ENCODE data around the gene AQP12B.

Gene AQP12B

DNA sequence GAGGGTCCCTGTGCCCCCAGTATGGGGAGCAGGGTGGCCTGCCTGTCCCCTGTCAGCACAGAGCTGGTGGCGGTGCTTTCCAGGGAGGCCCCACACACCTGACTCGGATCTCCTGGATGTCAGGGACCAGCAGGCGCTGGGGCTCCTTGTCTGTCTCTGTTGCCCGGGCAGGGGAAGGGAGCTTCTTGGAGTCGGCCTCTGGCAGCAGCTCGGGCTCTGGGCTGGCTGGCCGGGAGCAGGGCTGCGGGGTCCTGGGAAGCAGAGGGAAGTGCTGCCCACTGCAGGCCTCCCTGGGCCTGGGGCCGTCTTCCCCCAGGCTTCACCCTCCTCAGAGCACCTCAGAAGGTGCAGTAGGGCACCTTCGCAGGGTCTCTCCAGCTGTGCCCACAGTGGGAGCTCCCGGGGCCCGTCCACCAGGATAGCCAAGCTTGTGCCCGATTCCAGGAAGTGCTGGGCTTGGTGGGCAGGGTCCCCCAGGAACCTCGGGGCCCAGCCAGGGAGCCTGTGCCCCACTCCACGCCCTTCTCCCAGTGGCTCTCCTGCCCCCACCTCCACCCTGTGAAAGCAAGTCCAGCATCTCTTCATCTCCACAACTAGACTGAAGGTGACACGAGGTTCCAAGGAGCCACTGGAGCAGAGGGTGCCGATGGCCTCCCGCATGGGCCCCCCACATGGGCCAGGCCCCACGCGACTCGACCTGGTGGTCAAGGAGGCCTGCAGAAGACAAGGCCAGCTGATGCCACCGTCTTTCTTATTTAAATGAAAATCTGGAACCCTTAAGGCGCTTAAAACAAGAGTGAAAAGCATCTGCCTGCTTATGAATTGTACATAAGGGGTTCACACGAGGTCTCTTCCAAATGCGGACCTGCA, 37.2 kb upstream of the AQP12B start:
- H3K4me3 ChIP-seq (ENCODE audit: low read depth, low read length): no peak overlapping the region

DNA sequence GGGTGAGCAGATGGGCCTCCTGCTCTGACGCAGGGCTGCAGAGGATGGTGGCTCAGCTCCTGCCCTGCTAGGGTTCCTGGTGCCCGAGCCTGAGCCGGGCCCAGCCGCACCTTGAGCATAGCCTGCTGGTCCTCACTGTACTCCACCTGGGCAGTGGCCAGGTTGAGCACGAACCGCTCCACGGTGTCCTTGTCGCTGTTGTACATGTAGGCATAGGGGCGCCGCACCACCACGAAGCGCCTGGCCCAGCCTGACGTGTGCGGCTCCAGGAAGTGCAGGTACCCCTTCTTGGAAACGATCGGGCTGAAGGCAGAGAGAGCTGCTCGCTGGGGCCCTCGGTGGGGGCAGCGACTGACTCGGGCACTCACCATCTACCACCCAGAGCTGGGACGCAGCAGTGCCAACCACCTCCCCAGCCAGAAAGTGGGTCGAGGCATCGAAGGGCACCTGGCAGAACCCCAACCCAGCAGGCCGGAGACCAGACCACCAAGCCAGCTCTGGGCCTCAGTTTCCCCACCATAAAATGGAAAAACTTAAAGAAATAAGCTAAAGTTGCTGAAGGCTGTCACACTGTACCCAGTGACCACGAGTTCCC, 36.3 kb upstream of the AQP12B start:
- H3K4me3 ChIP-seq (ENCODE audit: low read depth, low read length): no peak overlapping the region
- DNase-seq (ENCODE audit: low read depth): no peak

More for the DNA sequence above, 37.2 kb upstream of the AQP12B start:
- no peak for DNase-seq (ENCODE audit: low read depth)

GRCh38 chr2:240717681-240718581, 35.2 kb upstream of the AQP12B start:
- no peak overlapping the region for H3K4me3 ChIP-seq (ENCODE audit: low read depth, low read length)
- no peak for DNase-seq (ENCODE audit: low read depth)

DNA sequence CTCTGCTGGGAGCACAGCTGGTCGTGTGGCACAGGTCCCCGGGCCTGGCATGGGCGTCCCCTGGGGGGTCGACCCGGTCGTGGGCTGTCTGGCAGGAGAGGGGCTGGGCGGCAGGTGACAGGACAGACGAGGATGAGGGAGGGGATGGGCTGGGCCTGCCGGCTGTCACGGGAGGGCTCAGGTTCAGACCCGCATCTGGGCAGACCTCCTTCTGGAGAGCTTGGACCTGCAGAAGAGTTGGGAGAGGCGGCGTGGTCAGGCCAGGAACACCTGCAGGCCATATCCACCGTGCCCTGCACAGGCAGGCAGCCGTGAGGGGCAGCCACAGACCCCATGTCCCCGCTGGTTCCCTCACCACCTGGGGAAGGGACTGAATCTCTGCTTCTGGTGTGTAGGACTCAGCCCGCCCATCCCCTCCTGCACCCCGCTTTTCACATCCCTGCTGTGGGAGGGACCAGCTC, 34.5 kb upstream of the AQP12B start:
- no peak overlapping the region for H3K4me3 ChIP-seq (ENCODE audit: low read depth, low read length)
- no peak for DNase-seq (ENCODE audit: low read depth)

DNA sequence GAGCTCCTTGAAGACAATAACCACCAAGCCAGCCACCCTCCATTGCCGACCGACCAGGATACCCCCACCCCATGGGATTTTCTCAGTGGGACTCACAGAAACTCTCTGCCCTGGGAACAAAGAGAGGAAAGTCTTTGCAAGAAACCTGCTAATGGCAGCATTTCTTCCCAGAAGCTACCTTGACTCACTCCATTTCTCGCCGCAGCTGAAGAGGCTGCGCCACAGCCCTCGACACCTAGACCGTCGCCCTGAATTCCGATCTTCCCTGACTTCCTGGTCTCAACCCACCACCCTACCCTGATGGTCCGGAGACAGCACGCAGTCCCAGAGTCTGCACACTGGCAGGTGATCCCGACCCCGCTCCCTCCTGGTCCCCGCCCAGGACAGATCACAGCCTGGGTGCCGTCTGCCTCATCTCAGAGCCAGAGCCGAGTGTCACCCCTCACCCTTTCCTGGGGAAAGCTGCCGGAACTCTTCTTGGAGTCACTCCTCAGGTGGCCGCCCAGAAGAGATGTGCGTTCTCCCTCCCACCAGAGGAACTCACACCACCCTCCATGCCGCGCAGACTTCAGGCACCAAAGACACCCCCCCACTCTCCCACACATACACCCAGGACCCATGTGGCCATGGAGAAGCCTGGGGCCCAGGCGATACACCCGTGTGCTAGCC, 33.6 kb upstream of the AQP12B start:
- H3K4me3 ChIP-seq (ENCODE audit: low read depth, low read length): no peak overlapping the region
- DNase-seq (ENCODE audit: low read depth): no peak

DNA sequence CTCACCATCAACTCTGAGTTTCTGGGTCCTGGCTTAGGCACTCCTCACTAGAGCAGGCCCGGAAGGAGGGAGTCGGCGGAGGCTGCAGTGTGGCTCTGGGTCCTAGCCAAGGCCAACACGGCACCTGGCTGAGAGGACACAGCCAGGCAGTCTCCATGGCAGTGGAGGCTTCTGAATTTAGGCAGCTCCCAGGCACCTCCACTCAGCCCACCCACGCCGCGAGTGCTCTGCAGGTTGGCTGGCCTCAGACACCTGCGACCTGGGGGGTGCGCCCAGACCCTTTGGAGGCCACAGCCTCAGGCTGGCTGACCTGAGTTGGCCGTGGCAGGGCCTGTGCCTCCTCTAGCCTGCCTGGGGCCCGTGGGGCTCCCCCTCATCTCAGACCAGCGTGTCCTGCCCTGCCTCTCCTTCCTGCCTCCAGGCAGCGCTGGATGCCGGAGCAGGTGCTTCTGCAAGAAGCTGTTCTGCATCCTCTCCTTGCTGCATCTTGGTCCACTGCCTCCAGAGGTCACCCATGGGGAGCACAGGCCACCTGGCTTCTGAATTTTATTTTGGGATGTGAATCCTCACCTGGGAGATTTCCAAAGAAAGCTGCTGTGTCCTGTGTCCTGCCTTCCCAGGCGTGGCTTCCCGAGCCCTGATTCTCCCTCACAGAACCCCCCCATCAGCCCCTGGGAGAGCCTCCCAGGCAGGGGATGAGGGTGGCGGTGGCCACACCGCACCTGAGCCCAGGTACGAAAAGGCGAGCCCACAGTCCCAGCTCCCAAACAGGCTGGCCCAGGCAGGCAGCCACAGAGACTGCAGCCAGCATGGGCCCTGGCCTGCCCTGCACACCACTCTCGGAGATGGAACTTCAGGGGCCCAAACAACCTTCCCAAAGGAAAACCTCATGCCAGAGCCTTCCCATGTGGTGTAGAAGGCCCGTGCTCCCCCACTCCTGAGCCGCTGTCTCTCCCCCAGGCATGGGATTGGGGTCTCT, 32.4 kb upstream of the AQP12B start:
- DNase-seq (ENCODE audit: low read depth): no peak
- H3K4me3 ChIP-seq (ENCODE audit: low read depth, low read length): no peak overlapping the region

DNA sequence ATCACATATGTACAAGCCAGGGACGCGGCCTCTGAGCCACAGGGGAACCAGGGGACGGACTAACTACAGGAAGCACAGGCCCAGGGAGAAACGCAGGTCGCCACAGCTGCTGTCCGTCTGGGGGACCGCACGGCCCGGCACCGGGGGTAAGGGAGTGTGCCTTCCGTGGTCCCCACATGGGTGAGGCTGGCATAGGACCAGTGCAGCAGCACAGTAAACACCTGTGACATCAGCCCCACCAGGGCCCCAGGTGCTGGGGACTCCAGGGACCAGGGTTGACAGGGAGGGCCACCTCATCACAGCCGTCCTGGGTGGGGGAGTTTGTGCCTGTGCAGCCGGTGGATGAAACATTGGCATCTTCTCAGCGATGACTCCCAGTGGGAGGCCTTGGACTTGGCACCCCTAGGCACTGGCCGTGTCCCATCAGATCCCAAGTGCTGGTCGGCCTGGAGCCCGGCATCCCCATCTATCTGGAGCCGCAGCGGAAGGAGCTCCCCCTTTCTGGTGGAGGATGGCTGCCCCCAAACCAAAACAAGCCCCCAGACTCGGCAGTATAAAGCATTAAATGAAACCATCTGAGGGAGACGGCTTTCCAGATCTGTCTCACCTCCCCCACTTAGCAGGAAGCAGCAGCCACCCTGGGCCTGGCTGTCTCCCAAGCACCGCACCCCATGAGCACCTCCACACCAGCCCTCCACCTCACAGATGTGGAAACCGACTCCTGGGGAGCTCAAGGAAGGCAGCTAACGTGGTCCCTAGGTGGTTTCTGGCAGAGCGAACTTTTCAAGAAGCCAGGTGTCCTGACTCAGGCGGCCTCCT, 31.5 kb upstream of the AQP12B start:
- DNase-seq (ENCODE audit: low read depth): no peak

GRCh38 chr2:240713071-240713927, 30.6 kb upstream of the AQP12B start:
- DNase-seq (ENCODE audit: low read depth): no peak
- no peak overlapping the region for H3K4me3 ChIP-seq (ENCODE audit: low read depth, low read length)

More for the DNA sequence above, 31.5 kb upstream of the AQP12B start:
- H3K4me3 ChIP-seq (ENCODE audit: low read depth, low read length): no peak overlapping the region

- DNase-seq (ENCODE audit: low read depth): no peak
- H3K4me3 ChIP-seq (ENCODE audit: low read depth, low read length): no peak overlapping the region
Measured at GRCh38 chr2:240712121-240712520, 29.4 kb upstream of the AQP12B start.

DNA sequence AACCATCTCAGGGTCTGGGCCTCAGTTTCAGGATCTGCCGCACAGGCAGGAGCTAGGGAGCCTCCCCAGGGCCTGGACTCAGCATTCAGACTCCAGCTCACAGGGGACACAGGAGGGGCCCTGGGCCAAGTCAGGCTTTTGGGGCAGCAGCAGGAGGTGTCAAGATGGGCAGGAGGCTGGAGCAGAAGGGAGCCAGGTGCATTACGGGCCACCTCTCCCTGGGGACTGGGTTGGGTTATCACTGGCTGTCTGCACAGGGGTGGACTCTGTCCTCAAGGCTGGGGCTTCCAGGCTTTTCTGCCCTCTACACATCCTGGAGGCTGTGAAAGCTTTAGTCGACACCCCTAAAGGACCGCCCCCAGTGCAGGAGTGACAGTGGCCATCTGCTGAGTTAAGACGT, 29.0 kb upstream of the AQP12B start:
- DNase-seq (ENCODE audit: low read depth): no peak
- no peak overlapping the region for H3K4me3 ChIP-seq (ENCODE audit: low read depth, low read length)

DNA sequence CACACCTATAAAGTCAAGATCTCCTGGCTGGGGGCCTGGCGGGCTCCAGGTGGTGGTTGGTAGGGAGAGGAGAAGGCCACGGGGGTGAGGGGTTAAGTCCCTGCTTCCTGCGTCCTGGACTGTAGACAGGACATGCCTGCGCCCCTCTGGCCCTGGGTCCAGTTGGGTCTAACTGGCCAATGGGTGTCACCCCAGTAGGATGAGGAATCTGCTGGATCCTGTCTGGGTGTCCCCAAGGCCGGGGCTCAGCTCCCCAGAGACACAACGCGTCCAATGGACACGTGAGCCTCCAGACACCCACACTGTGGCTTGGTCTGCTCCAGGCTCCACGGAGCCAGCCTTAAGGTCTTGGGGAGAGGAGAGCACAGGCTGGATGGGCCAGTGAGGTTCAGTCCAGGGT, 28.6 kb upstream of the AQP12B start:
- no peak for DNase-seq (ENCODE audit: low read depth)
- no peak overlapping the region for H3K4me3 ChIP-seq (ENCODE audit: low read depth, low read length)

- DNase-seq (ENCODE audit: low read depth): no peak
- no peak overlapping the region for H3K4me3 ChIP-seq (ENCODE audit: low read depth, low read length)
Measured at GRCh38 chr2:240708457-240708856, 25.8 kb upstream of the AQP12B start.

GRCh38 chr2:240707821-240708220, 25.1 kb upstream of the AQP12B start:
- no peak overlapping the region for H3K4me3 ChIP-seq (ENCODE audit: low read depth, low read length)
- no peak for DNase-seq (ENCODE audit: low read depth)

- no peak for DNase-seq (ENCODE audit: low read depth)
- no peak overlapping the region for H3K4me3 ChIP-seq (ENCODE audit: low read depth, low read length)
Measured at GRCh38 chr2:240707043-240707756, 24.5 kb upstream of the AQP12B start.

DNA sequence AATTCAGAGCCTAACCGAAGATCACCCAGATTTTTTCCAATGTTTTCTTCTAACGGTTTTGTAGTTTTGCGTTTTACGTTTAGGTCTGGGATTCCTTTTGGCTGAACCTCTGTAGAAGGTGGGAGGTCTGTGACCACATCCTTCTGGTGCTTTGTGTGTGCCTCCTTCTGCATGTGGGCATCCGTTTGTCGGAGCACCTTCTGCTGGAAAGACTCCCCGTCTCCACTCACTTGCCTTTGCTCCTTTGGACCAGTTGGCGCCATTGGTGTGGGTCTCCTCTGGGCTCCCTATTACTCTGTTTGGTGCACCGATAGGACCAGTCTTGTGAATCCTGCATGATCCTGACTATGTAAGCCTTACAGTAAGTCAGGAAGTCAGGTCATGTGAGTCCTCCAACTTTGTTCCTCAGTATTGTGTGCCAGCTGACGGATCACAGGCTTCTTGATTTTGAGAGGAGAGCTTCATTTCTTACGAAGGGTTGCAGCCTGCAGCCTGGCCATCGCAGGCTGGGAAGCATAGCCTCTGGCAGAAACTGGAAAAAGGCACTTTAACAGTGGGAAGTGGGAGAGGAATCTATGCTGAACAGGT, 22.6 kb upstream of the AQP12B start:
- no peak overlapping the region for H3K4me3 ChIP-seq (ENCODE audit: low read depth, low read length)
- no peak for DNase-seq (ENCODE audit: low read depth)

DNA sequence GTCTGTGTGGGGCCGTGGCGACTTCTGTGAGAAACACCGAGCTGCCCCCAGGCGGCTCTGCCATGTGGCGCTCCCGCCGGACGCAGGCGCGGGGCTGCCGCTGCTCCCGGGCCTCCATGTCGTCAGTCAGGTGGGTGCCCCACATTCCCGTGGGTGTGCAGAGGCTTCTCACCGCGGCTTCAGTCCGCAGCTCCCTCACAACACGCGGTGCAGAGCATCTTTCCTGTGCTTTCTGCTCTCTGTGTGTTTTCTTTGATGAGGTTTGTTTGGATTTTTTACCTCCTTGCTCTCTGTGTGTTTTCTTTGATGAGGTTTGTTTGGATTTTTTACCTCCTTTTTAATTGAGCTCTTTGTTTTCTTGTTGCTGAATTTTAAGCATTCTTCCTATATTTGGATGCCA, 22.0 kb upstream of the AQP12B start:
- no peak for DNase-seq (ENCODE audit: low read depth)

More for the DNA sequence above, 22.0 kb upstream of the AQP12B start:
- H3K4me3 ChIP-seq (ENCODE audit: low read depth, low read length): no peak overlapping the region
